GM12878 (cell line): ENCODE data around the gene ZNF544. TPM values are rescaled to one million over a fixed set of nuclear protein-coding genes. Genes with fewer than 3 reads are reported as not detected.

ENCODE experiments used
- CREB1 ChIP-seq: IDR thresholded peaks from 2 replicates; pipeline ENCODE4 v1.6.1; 2012; ENCODE audit warnings: low read depth, mild to moderate bottlenecking, inconsistent platforms
- IKZF1 ChIP-seq: fragments of 450-650 bp; conservative IDR thresholded peaks from 2 replicates; pipeline ENCODE4 v1.6.1; 2017; ENCODE audit warnings: antibody characterized with exemption, mild to moderate bottlenecking
- IRF4 ChIP-seq: IDR thresholded peaks from 2 replicates; pipeline ENCODE4 v1.6.1; 2011; ENCODE audit warnings: low read depth, low read length
- KLF5 ChIP-seq: fragments of 450-650 bp; IDR thresholded peaks from 2 replicates; pipeline ENCODE4 v1.6.1; 2014; ENCODE audit warnings: mild to moderate bottlenecking; ENCODE audit not compliant: partially characterized antibody
- MEF2B ChIP-seq: fragments of 450-650 bp; IDR thresholded peaks from 2 replicates; pipeline ENCODE4 v1.6.1; 2018; ENCODE audit warnings: mild to moderate bottlenecking, moderate library complexity; ENCODE audit not compliant: partially characterized antibody, poor library complexity, severe bottlenecking
- MTA3 ChIP-seq: IDR thresholded peaks from 2 replicates; pipeline ENCODE4 v1.6.1; 2012; ENCODE audit warnings: low read length, inconsistent platforms, borderline replicate concordance
- MXI1 ChIP-seq: fragments of 150-350 bp; IDR thresholded peaks from 2 replicates; pipeline ENCODE4 v1.6.1; 2011; ENCODE audit warnings: low read depth, mild to moderate bottlenecking, inconsistent platforms, low read length, improper control_type of control experiment
- MYC ChIP-seq: IDR thresholded peaks from 2 replicates; pipeline ENCODE4 v1.6.1; 2011; ENCODE audit warnings: mild to moderate bottlenecking, low read length, moderate library complexity, inconsistent platforms; ENCODE audit not compliant: insufficient read depth, insufficient replicate concordance, insufficient read length, severe bottlenecking
- NRF1 ChIP-seq: conservative IDR thresholded peaks from 2 replicates; pipeline ENCODE4 v1.6.1; 2011; ENCODE audit warnings: mild to moderate bottlenecking, low read depth, low read length, improper control_type of control experiment
- POLR2A ChIP-seq: IDR thresholded peaks from 2 replicates; pipeline ENCODE4 v1.6.1; 2011; ENCODE audit warnings: low read depth, mild to moderate bottlenecking, low read length
- POLR2AphosphoS5 ChIP-seq: IDR thresholded peaks from 2 replicates; pipeline ENCODE4 v1.6.1; 2011; ENCODE audit warnings: mild to moderate bottlenecking, low read length, inconsistent platforms
- RELA ChIP-seq: fragments of 450-650 bp; IDR thresholded peaks from 2 replicates; pipeline ENCODE4 v1.8.0; 2014; ENCODE audit warnings: borderline replicate concordance; ENCODE audit not compliant: partially characterized antibody
- SMARCA5 ChIP-seq: fragments of 450-650 bp; IDR thresholded peaks from 2 replicates; pipeline ENCODE4 v1.6.1; 2017; ENCODE audit warnings: mild to moderate bottlenecking
- SP1 ChIP-seq: IDR thresholded peaks from one replicate; pipeline ENCODE4 v1.6.1; 2011; ENCODE audit warnings: low read depth, low read length
- SPI1 ChIP-seq: IDR thresholded peaks from 2 replicates; pipeline ENCODE4 v1.6.1; 2011; ENCODE audit warnings: low read depth, mild to moderate bottlenecking, low read length, moderate library complexity, borderline replicate concordance; ENCODE audit not compliant: insufficient read depth
- SREBF1 ChIP-seq: IDR thresholded peaks from 2 replicates; pipeline ENCODE4 v1.6.1; 2012; ENCODE audit warnings: mild to moderate bottlenecking, low read length
- STAT3 ChIP-seq: IDR thresholded peaks from 2 replicates; pipeline ENCODE4 v1.6.1; 2011; ENCODE audit warnings: low read depth, low read length, improper control_type of control experiment
- SUZ12 ChIP-seq: fragments of 200-600 bp; sonication (generic); IDR thresholded peaks from one replicate; pipeline ENCODE4 v1.6.1; 2018; ENCODE audit warnings: antibody characterized with exemption, mild to moderate bottlenecking; ENCODE audit not compliant: unreplicated experiment
- TCF7 ChIP-seq: IDR thresholded peaks from 2 replicates; pipeline ENCODE4 v1.6.1; 2014; ENCODE audit warnings: antibody characterized with exemption, borderline replicate concordance
- YBX1 ChIP-seq: fragments of 450-650 bp; IDR thresholded peaks from 2 replicates; pipeline ENCODE4 v1.6.1; 2016; ENCODE audit warnings: antibody characterized with exemption
- ZNF622 ChIP-seq: fragments of 450-650 bp; IDR thresholded peaks from 2 replicates; pipeline ENCODE4 v1.6.1; 2017; ENCODE audit warnings: mild to moderate bottlenecking, inconsistent platforms
- polyA plus RNA-seq, 11 experiments: library from polyadenylated mRNA; depleted of rRNA in 4 of 11; unstranded in 6 of 11; stranded (reverse) in 5 of 11; fragments of >200 nt; fragmentation: Nextera tagmentation in 4 of 11; fragmentation: Illumina TruSeq in 1 of 11; extraction: Ambion mirVana in 4 of 11; extraction: Trizol in 1 of 11; gene quantifications; 1 replicate in 1 of 11; 2 replicates in 10 of 11; pipeline versions ENCODE4 v1.2.1 to v1.2.3, GENCODE V29; 2011 to 2016; ENCODE audit warnings: inconsistent platforms in 2 of 11, missing spikeins in 2 of 11, low read depth in 1 of 11
- total RNA-seq, 4 experiments: library from RNA; depleted of rRNA in 3 of 4; stranded (reverse); fragments of >200 nt in 3 of 4; fragmentation: Illumina TruSeq in 1 of 4; extraction: Trizol in 1 of 4; gene quantifications; 2 replicates each; pipeline versions ENCODE4 v1.2.1 to v1.2.3, GENCODE V29; 2013 to 2021
- TF ChIP-seq, protein P1 (sequence below): IDR thresholded peaks from 2 replicates; pipeline ENCODE4 v1.6.1; 2011; ENCODE audit warnings: borderline replicate concordance, low read depth, mild to moderate bottlenecking, moderate library complexity, low read length; ENCODE audit not compliant: insufficient read depth, poor library complexity, severe bottlenecking
- TF ChIP-seq, protein P2 (sequence below): IDR thresholded peaks from 2 replicates; pipeline ENCODE4 v1.6.1; 2012; ENCODE audit warnings: low read length, inconsistent platforms
- TF ChIP-seq, protein P3 (sequence below): fragments of 450-650 bp; IDR thresholded peaks from 2 replicates; pipeline ENCODE4 v1.6.1; 2017; ENCODE audit warnings: borderline replicate concordance
- TF ChIP-seq, protein P4 (sequence below): IDR thresholded peaks from 2 replicates; pipeline ENCODE4 v1.6.1; 2011; ENCODE audit warnings: low read depth, low read length, improper control_type of control experiment, borderline replicate concordance
- TF ChIP-seq, protein P5 (sequence below): fragments of 450-650 bp; IDR thresholded peaks from 2 replicates; pipeline ENCODE4 v1.6.1; 2017; ENCODE audit warnings: mild to moderate bottlenecking, low read depth, inconsistent platforms; ENCODE audit not compliant: poor library complexity, severe bottlenecking

Gene ZNF544
- total and polyA plus RNA-seq, 10 of the 15 experiments (the other 5 are each of a cell fraction or from before 2014, with no cell fraction given): 27.3 to 70.1 (median 42.6) TPM

DNA sequence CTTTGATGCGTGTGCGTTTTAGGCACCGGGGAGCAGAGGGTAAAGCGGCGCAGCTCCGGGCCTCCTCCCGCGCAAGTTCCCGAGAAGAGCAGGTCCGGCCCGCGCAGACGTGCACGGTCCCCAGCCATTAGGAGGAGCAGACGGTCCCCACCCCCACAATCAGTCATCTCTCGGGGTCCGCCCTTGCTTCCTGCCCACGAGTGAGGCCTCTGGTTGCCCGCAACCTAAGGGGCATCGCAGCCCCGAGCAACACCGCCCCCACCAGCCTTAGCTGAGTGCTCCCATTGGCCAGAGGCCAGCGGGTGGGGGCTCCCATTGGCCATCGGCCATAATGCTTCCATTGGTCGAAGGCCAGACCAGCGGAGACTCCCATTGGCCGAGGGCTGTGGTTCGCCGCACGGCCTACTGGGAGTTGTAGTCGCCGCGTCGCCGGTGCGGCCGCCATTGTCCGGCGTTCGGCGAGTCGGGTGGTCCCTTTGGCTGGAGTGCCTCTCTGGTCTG lies 49.9 kb downstream of the ZNF544 start, which contains the start of gene ZNF8 (continued):
- TF ChIP-seq, protein P1, sequence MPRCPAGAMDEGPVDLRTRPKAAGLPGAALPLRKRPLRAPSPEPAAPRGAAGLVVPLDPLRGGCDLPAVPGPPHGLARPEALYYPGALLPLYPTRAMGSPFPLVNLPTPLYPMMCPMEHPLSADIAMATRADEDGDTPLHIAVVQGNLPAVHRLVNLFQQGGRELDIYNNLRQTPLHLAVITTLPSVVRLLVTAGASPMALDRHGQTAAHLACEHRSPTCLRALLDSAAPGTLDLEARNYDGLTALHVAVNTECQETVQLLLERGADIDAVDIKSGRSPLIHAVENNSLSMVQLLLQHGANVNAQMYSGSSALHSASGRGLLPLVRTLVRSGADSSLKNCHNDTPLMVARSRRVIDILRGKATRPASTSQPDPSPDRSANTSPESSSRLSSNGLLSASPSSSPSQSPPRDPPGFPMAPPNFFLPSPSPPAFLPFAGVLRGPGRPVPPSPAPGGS: peak; percentile 90
- no peak for TF ChIP-seq RELA
- TF ChIP-seq TCF7: no peak
- peak; percentile 45 for TF ChIP-seq NRF1
- peak; percentile 53; the same call in 1 of the 2 replicates for TF ChIP-seq CREB1
- TF ChIP-seq YBX1: no peak
- TF ChIP-seq ZNF622: no peak
- TF ChIP-seq POLR2A: peak; percentile 92
- peak; percentile 82 for TF ChIP-seq POLR2AphosphoS5
- peak; percentile 51; the same call in 1 of the 2 replicates for TF ChIP-seq MXI1
- no peak for TF ChIP-seq MTA3
- no peak for TF ChIP-seq MEF2B
- TF ChIP-seq SREBF1: peak; percentile 53
- TF ChIP-seq, protein P2, sequence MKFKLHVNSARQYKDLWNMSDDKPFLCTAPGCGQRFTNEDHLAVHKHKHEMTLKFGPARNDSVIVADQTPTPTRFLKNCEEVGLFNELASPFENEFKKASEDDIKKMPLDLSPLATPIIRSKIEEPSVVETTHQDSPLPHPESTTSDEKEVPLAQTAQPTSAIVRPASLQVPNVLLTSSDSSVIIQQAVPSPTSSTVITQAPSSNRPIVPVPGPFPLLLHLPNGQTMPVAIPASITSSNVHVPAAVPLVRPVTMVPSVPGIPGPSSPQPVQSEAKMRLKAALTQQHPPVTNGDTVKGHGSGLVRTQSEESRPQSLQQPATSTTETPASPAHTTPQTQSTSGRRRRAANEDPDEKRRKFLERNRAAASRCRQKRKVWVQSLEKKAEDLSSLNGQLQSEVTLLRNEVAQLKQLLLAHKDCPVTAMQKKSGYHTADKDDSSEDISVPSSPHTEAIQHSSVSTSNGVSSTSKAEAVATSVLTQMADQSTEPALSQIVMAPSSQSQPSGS: no peak
- TF ChIP-seq, protein P3, sequence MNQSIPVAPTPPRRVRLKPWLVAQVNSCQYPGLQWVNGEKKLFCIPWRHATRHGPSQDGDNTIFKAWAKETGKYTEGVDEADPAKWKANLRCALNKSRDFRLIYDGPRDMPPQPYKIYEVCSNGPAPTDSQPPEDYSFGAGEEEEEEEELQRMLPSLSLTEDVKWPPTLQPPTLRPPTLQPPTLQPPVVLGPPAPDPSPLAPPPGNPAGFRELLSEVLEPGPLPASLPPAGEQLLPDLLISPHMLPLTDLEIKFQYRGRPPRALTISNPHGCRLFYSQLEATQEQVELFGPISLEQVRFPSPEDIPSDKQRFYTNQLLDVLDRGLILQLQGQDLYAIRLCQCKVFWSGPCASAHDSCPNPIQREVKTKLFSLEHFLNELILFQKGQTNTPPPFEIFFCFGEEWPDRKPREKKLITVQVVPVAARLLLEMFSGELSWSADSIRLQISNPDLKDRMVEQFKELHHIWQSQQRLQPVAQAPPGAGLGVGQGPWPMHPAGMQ: no peak
- TF ChIP-seq, protein P4, sequence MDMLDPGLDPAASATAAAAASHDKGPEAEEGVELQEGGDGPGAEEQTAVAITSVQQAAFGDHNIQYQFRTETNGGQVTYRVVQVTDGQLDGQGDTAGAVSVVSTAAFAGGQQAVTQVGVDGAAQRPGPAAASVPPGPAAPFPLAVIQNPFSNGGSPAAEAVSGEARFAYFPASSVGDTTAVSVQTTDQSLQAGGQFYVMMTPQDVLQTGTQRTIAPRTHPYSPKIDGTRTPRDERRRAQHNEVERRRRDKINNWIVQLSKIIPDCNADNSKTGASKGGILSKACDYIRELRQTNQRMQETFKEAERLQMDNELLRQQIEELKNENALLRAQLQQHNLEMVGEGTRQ: no peak
- TF ChIP-seq SP1: peak; percentile 98
- no peak for TF ChIP-seq MYC
- TF ChIP-seq SMARCA5: no peak
- peak; percentile 79 for TF ChIP-seq KLF5
- no peak for TF ChIP-seq IRF4
- TF ChIP-seq IKZF1: peak; percentile 92
- no peak for TF ChIP-seq SUZ12
- TF ChIP-seq, protein P5, sequence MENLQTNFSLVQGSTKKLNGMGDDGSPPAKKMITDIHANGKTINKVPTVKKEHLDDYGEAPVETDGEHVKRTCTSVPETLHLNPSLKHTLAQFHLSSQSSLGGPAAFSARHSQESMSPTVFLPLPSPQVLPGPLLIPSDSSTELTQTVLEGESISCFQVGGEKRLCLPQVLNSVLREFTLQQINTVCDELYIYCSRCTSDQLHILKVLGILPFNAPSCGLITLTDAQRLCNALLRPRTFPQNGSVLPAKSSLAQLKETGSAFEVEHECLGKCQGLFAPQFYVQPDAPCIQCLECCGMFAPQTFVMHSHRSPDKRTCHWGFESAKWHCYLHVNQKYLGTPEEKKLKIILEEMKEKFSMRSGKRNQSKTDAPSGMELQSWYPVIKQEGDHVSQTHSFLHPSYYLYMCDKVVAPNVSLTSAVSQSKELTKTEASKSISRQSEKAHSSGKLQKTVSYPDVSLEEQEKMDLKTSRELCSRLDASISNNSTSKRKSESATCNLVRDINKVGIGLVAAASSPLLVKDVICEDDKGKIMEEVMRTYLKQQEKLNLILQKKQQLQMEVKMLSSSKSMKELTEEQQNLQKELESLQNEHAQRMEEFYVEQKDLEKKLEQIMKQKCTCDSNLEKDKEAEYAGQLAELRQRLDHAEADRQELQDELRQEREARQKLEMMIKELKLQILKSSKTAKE: peak; percentile 29
- no peak for TF ChIP-seq SPI1
- TF ChIP-seq STAT3: no peak
